ENCODE results near the gene TBC1D2B. TPM values are rescaled to one million over a fixed set of nuclear protein-coding genes. Genes with fewer than 3 reads are reported as not detected.

TBC1D2B gene
- total RNA-seq, 1 experiment from 2014 or later = 18.3 TPM

- TF ChIP-seq ATF6 (CRISPR knock-in tag; IDR thresholded peaks at IDR 0.05) (no peak), ARID4B (CRISPR knock-in tag; IDR thresholded peaks at IDR 0.05; ENCODE audit: borderline replicate concordance) (no peak), ZMAT4 (CRISPR knock-in tag; IDR thresholded peaks at IDR 0.05) (no peak), NR3C1 (CRISPR knock-in tag; conservative IDR thresholded peaks at IDR 0.05; ENCODE audit: low read depth) (no peak), TEAD1 (CRISPR knock-in tag; IDR thresholded peaks at IDR 0.05) (no peak), MLX (CRISPR knock-in tag; IDR thresholded peaks at IDR 0.05) (no peak), NR1H2 (CRISPR knock-in tag; IDR thresholded peaks at IDR 0.05) (no peak)
These were observed 24.7 kb upstream of the TBC1D2B start (continued) for GRCh38 chr15:78102211-78102610.

- TF ChIP-seq NFATC4 (CRISPR knock-in tag; IDR thresholded peaks at IDR 0.05) = no peak
- TF ChIP-seq ZNF121 (CRISPR knock-in tag; IDR thresholded peaks at IDR 0.05) = no peak
- no peak for TF ChIP-seq ZBTB43 (CRISPR knock-in tag; IDR thresholded peaks at IDR 0.05)
- TF ChIP-seq ZNF396 (CRISPR knock-in tag; IDR thresholded peaks at IDR 0.05; ENCODE audit: borderline replicate concordance) = no peak
- TF ChIP-seq SMAD3 (CRISPR knock-in tag; IDR thresholded peaks at IDR 0.05; ENCODE audit: borderline replicate concordance) = no peak
- Mint-ChIP-seq H3K27me3 (ENCODE audit: low read depth) (no peaks in the 10 kb centered on the region; the same call in 1 of the 2 replicates), H3K36me3 (peaks cover 6% of the 10 kb centered on the region; the same call in 1 of the 2 replicates), H3K4me3 (no peak overlapping the region), H3K9me3 (no peaks in the 10 kb centered on the region), H3K27ac (no peak overlapping the region), H3K4me1 (no peaks in the 10 kb centered on the region)
- DNase-seq (ENCODE audit: low spot score) (no peak), ATAC-seq (no peak)
- ChIA-PET POLR2A (no interaction called here), CTCF (interaction anchor here (0.5 to 1.8 kb wide), 4 partner anchors 14 to 367 kb away, joined by 3 to 6 read pairs (median 4); no protein-coding TSS in a partner anchor)
These were observed 24.1 kb upstream of the TBC1D2B start for GRCh38 chr15:78101423-78102105.

- no peak for DNase-seq (ENCODE audit: low spot score)
- POLR2A ChIA-PET = no interaction called here
- Mint-ChIP-seq H3K9me3 (no peaks in the 10 kb centered on the region), H3K4me1 (no peaks in the 10 kb centered on the region), H3K36me3 (peaks cover 5% of the 10 kb centered on the region; the same call in 1 of the 2 replicates), H3K27ac (no peak overlapping the region), H3K4me3 (no peak overlapping the region), H3K27me3 (ENCODE audit: low read depth) (no peaks in the 10 kb centered on the region; the same call in 1 of the 2 replicates)
- CTCF ChIA-PET = interaction anchor here (0.6 to 1.8 kb wide), 2 partner anchors 15 to 76 kb away, joined by 3 to 4 read pairs; no protein-coding TSS in a partner anchor
- ATAC-seq = no peak
- TF ChIP-seq ERG (CRISPR knock-in tag; IDR thresholded peaks at IDR 0.05) (no peak), TP53 (CRISPR knock-in tag; IDR thresholded peaks at IDR 0.05) (no peak), OVOL2 (CRISPR knock-in tag; IDR thresholded peaks at IDR 0.05; ENCODE audit: borderline replicate concordance) (no peak), ZSCAN18 (CRISPR knock-in tag; IDR thresholded peaks at IDR 0.05) (no peak), ZNF423 (CRISPR knock-in tag; IDR thresholded peaks at IDR 0.05) (no peak), MYBL2 (CRISPR knock-in tag; IDR thresholded peaks at IDR 0.05) (no peak), SP1 (CRISPR knock-in tag; conservative IDR thresholded peaks at IDR 0.05) (no peak), SMAD3 (CRISPR knock-in tag; IDR thresholded peaks at IDR 0.05; ENCODE audit: borderline replicate concordance) (no peak), MXD4 (CRISPR knock-in tag; IDR thresholded peaks at IDR 0.05; ENCODE audit: borderline replicate concordance) (no peak), NFE2L1 (CRISPR knock-in tag; IDR thresholded peaks at IDR 0.05) (no peak)
These were observed 23.4 kb upstream of the TBC1D2B start for GRCh38 chr15:78100886-78101285.

Measured in WTC11 (cell line).